Liver (tissue), 9 donors: Measurements from ENCODE around the gene NUP214. TPM values are rescaled to one million over a fixed set of nuclear protein-coding genes. Genes with fewer than 3 reads are reported as not detected.

ENCODE experiments used
- DNase-seq: peaks from one replicate; pipeline ENCODE4 v3.0.0-alpha.2; 2017; ENCODE audit warnings: low spot score
- H3K27ac ChIP-seq, 2 donors: one replicate each; pipeline ENCODE4 v1.7.0; 2013; ENCODE audit warnings: inconsistent platforms in 2 of 2, low read length in 2 of 2, control low read depth in 1 of 2, low read depth in 1 of 2, mild to moderate bottlenecking in 1 of 2
- H3K27me3 ChIP-seq, 4 donors: one replicate each; pipeline versions ENCODE4 v1.6.1 to v1.7.0; 2013; ENCODE audit warnings: low read length in 3 of 4, inconsistent platforms in 1 of 4, mild to moderate bottlenecking in 1 of 4, moderate library complexity in 1 of 4; ENCODE audit not compliant: control insufficient read depth in 4 of 4, insufficient read depth in 4 of 4
- H3K36me3 ChIP-seq, 4 donors: one replicate each; pipeline versions ENCODE4 v1.6.1 to v1.7.0; 2013; ENCODE audit warnings: low read length in 3 of 4, mild to moderate bottlenecking in 3 of 4, low read depth in 1 of 4, moderate library complexity in 1 of 4; ENCODE audit not compliant: control insufficient read depth in 4 of 4, insufficient read depth in 3 of 4
- H3K4me1 ChIP-seq, 4 donors: one replicate each; pipeline versions ENCODE4 v1.6.1 to v1.7.0; 2013; ENCODE audit warnings: low read length in 3 of 4, mild to moderate bottlenecking in 3 of 4, moderate library complexity in 1 of 4; ENCODE audit not compliant: control insufficient read depth in 4 of 4, insufficient read depth in 4 of 4
- H3K4me3 ChIP-seq, 3 donors: one replicate each; pipeline versions ENCODE4 v1.6.1 to v1.7.0; 2013; ENCODE audit warnings: low read length in 3 of 3, control low read depth in 1 of 3, low read depth in 1 of 3, mild to moderate bottlenecking in 1 of 3
- H3K9ac ChIP-seq, 2 donors: one replicate each; pipeline ENCODE4 v1.7.0; 2013; ENCODE audit warnings: low read length in 2 of 2, mild to moderate bottlenecking in 2 of 2, moderate library complexity in 2 of 2, control low read depth in 1 of 2, low read depth in 1 of 2
- H3K9me3 ChIP-seq, 4 donors: one replicate each; pipeline versions ENCODE4 v1.6.1 to v1.7.0; 2013; ENCODE audit warnings: low read length in 3 of 4; ENCODE audit not compliant: control insufficient read depth in 4 of 4
- ATF3 ChIP-seq: IDR thresholded peaks from 2 replicates; pipeline ENCODE4 v1.6.1; 2016; ENCODE audit warnings: antibody characterized with exemption
- CTCF ChIP-seq: fragments of 150-350 bp; IDR thresholded peaks from 2 replicates; pipeline ENCODE4 v1.5.1; 2017; ENCODE audit warnings: improper control_type of control experiment, low read depth, low read length; ENCODE audit not compliant: missing input control
- EGR1 ChIP-seq, 2 donors: IDR thresholded peaks; 2 replicates each; pipeline ENCODE4 v1.6.1; 2016 to 2018; ENCODE audit warnings: antibody characterized with exemption in 2 of 2, low read depth in 2 of 2
- FOXA1 ChIP-seq: IDR thresholded peaks from 2 replicates; pipeline ENCODE4 v1.6.1; 2016; ENCODE audit warnings: antibody characterized with exemption
- FOXA2 ChIP-seq: IDR thresholded peaks from 2 replicates; pipeline ENCODE4 v1.6.1; 2016; ENCODE audit warnings: antibody characterized with exemption
- GABPA ChIP-seq, 2 donors: IDR thresholded peaks in 1 of 2; conservative IDR thresholded peaks in 1 of 2; 2 replicates each; pipeline ENCODE4 v1.6.1; 2016; ENCODE audit warnings: antibody characterized with exemption in 2 of 2, mild to moderate bottlenecking in 1 of 2, moderate library complexity in 1 of 2
- HNF4A ChIP-seq, 2 donors: conservative IDR thresholded peaks; 2 replicates each; pipeline ENCODE4 v1.6.1; 2016; ENCODE audit warnings: antibody characterized with exemption in 2 of 2, mild to moderate bottlenecking in 2 of 2
- HNF4G ChIP-seq: IDR thresholded peaks from 2 replicates; pipeline ENCODE4 v1.6.1; 2016; ENCODE audit warnings: antibody characterized with exemption
- JUND ChIP-seq, 2 donors: IDR thresholded peaks; 2 replicates each; pipeline ENCODE4 v1.6.1; 2016; ENCODE audit warnings: antibody characterized with exemption in 2 of 2
- MAX ChIP-seq: IDR thresholded peaks from 2 replicates; pipeline ENCODE4 v1.6.1; 2016; ENCODE audit warnings: antibody characterized with exemption
- REST ChIP-seq: IDR thresholded peaks from 2 replicates; pipeline ENCODE4 v1.6.1; 2016; ENCODE audit warnings: antibody characterized with exemption, mild to moderate bottlenecking
- RXRA ChIP-seq, 2 donors: IDR thresholded peaks; 2 replicates each; pipeline ENCODE4 v1.6.1; 2017 to 2018; ENCODE audit warnings: antibody characterized with exemption in 2 of 2, mild to moderate bottlenecking in 1 of 2
- SP1 ChIP-seq: IDR thresholded peaks from 2 replicates; pipeline ENCODE4 v1.6.1; 2018; ENCODE audit warnings: antibody characterized with exemption, mild to moderate bottlenecking
- TAF1 ChIP-seq: conservative IDR thresholded peaks from 2 replicates; pipeline ENCODE4 v1.6.1; 2016; ENCODE audit warnings: antibody characterized with exemption, mild to moderate bottlenecking
- ZBTB33 ChIP-seq: IDR thresholded peaks from 2 replicates; pipeline ENCODE4 v1.6.1; 2016; ENCODE audit warnings: antibody characterized with exemption
- WGBS: extraction: QIAGEN DNeasy Blood & Tissue Kit; methylation state at CpG from one replicate; pipeline ENCODE4 v1.1.7; 2013; 5-methylcytosine and 5-hydroxymethylcytosine counted together
- polyA plus RNA-seq, 2 donors: library from polyadenylated mRNA; stranded (reverse) in 1 of 2; unstranded in 1 of 2; fragments of 200-250 nt in 1 of 2; fragments of >200 nt in 1 of 2; fragmentation: Nextera tagmentation in 1 of 2; extraction: Ambion mirVana in 1 of 2; gene quantifications; one replicate each; pipeline versions ENCODE4 v1.2.1 to v1.2.3, GENCODE V29; 2013 to 2015
- total RNA-seq, 2 donors: library from RNA; depleted of rRNA; stranded (reverse); fragments of >200 nt; gene quantifications; one replicate each; pipeline ENCODE4 v1.2.3, GENCODE V29; 2014
- donor health status: healthy.
- donor health status: healthy.
- donor health status: healthy.
- donor health status: healthy.
- donor health status: healthy.

NUP214 gene
- total and polyA plus RNA-seq, 4 donors, result 8.8 to 19.5 (median 16.5) TPM

GRCh38 chr9:131201856-131202255 is 76.5 kb downstream of the NUP214 start:
- no peak overlapping the region for H3K27ac ChIP-seq
- TF ChIP-seq SP1, result no peak
- no peak for TF ChIP-seq ZBTB33
- TF ChIP-seq HNF4A (conservative IDR thresholded peaks at IDR 0.05), result no peak
- no peak for TF ChIP-seq FOXA1
- no peak for TF ChIP-seq ATF3
- TF ChIP-seq EGR1 (IDR thresholded peaks at IDR 0.05; ENCODE audit: low read depth in 2 of 2), result no peak
- no peak for TF ChIP-seq HNF4G
- no peak for TF ChIP-seq REST
- TF ChIP-seq MAX, result no peak
- no peak for TF ChIP-seq RXRA (IDR thresholded peaks at IDR 0.05)
- H3K9ac ChIP-seq, result no peak overlapping the region
- no peaks in the 10 kb centered on the region for H3K9me3 ChIP-seq
- no peaks in the 10 kb centered on the region for H3K4me1 ChIP-seq
- H3K36me3 ChIP-seq, result peaks cover 20 to 70% (median 41%) of the 10 kb centered on the region in 4 donors
- H3K4me3 ChIP-seq, result no peak overlapping the region
- H3K27me3 ChIP-seq, result no peaks in the 10 kb centered on the region
- 96% methylated on average over 3 of the region's 3 CpGs for WGBS
- no peak for DNase-seq

- H3K9ac ChIP-seq, result no peak overlapping the region
- H3K4me1 ChIP-seq, result no peaks in the 10 kb centered on the region
- no peaks in the 10 kb centered on the region for H3K27me3 ChIP-seq
- H3K9me3 ChIP-seq, result no peaks in the 10 kb centered on the region
- H3K4me3 ChIP-seq, result no peak overlapping the region
- 93% methylated on average over 4 of the region's 4 CpGs for WGBS
- no peak overlapping the region for H3K27ac ChIP-seq
- peaks cover 9 to 62% (median 36%) of the 10 kb centered on the region in 4 donors for H3K36me3 ChIP-seq
- DNase-seq, result no peak
- TF ChIP-seq ATF3 (no peak), FOXA2 (no peak), HNF4A (conservative IDR thresholded peaks at IDR 0.05) (no peak), CTCF (no peak), FOXA1 (no peak), EGR1 (IDR thresholded peaks at IDR 0.05; ENCODE audit: low read depth in 2 of 2) (no peak), REST (no peak), HNF4G (no peak), JUND (IDR thresholded peaks at IDR 0.05) (no peak), GABPA (IDR thresholded peaks at IDR 0.05 in 1 of 2, conservative IDR thresholded peaks at IDR 0.05 in 1 of 2) (no peak), RXRA (IDR thresholded peaks at IDR 0.05) (no peak), MAX (no peak), TAF1 (no peak)
Observed at GRCh38 chr9:131203431-131204218, 78.2 kb downstream of the NUP214 start.
